ENCODE results near the gene NOL4L.

NOL4L gene

DNA sequence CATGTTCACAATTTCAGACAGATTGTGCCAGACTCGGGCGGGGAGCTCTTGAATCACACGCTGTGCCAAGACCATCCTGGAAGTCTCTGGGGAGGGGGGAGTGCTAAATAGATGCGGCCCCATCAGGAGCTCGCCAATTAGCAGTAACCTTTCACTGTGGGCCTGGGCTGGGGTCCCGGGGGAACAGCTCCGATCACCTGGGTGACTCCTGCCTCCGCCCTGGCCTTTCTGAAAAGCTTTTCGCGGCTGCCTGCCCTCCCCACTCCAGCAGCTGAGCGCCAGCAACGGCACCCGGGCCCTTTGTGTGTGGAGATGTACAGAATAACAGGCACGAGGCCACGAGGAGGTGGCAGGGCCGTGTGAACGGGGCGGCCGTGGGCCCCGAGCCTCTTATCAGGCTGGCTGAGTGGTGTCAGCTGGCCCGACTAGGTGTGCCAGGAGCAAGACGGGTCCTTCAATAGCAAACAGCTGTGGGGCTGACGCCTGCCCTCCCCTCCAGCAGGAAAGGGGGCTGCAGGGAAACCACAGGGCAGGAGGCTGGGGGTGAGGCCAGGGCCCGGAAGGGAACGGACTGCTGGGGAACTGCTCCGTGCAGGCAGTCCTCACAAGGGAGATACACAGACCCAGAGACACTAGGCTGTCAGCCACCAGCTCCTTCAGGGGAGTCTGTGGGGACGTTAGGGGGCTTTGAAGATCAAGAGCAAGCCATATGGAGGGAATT lies 56.8 kb downstream of the NOL4L start:
- DNase-seq (ENCODE audit: low read depth), result no peak
- TF ChIP-seq, protein P1, sequence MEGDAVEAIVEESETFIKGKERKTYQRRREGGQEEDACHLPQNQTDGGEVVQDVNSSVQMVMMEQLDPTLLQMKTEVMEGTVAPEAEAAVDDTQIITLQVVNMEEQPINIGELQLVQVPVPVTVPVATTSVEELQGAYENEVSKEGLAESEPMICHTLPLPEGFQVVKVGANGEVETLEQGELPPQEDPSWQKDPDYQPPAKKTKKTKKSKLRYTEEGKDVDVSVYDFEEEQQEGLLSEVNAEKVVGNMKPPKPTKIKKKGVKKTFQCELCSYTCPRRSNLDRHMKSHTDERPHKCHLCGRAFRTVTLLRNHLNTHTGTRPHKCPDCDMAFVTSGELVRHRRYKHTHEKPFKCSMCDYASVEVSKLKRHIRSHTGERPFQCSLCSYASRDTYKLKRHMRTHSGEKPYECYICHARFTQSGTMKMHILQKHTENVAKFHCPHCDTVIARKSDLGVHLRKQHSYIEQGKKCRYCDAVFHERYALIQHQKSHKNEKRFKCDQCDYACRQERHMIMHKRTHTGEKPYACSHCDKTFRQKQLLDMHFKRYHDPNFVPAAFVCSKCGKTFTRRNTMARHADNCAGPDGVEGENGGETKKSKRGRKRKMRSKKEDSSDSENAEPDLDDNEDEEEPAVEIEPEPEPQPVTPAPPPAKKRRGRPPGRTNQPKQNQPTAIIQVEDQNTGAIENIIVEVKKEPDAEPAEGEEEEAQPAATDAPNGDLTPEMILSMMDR (IDR thresholded peaks at IDR 0.05; ENCODE audit: control insufficient read depth, extremely low read depth, insufficient read depth), result no peak
- H3K4me3 ChIP-seq (ENCODE audit: low read depth, low read length), result no peak overlapping the region

DNA sequence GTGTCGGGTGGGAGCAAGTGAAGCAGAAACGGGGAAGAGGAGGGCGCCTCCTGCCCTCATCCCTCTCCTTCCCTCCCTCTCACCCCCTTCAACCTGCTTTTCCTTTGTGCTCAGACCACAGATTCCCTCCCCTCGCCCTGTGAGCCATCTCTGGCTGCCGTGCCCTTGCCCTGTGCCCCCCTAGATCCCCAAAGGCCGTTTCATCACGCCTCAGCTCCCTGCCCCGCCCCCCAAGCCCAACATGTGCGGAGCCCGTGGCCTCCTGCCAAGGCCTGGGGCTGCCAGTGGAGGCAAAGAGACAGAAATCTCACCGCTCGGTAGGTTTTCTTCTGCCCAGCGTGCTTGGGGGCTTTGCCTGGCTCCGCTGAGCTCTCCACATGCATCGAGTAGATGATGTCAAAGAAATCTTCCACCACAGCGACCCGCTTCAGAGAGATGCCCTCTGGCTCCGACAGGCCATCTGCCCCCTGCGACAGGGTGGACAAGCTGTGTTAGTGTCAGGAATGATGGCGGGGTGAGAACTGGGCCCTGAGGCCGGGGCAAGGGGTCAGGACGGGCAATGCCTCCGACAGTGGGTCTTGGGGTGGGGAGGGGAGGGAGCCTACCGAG lies 57.6 kb downstream of the NOL4L start:
- DNase-seq (ENCODE audit: low read depth), result no peak

DNA sequence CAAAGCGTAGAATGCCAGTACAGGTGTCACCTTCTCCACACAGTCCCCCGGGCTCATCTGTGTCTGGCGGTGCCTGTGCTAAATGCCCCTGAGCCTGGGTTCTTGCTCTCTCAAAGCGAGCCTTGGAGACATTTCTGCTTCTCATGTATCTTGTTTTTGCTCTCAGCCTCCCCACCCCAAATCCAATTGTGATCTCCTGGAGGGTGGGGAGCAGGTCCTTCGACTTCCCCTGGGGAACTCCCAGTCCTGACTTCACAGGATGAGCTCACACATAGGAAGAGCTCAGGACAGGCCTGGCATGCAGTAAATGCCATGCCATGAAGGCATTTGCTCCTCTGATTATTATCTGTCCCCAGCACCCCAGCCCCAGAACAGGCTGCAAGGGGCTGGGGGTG lies 58.1 kb downstream of the NOL4L start:
- DNase-seq (ENCODE audit: low read depth), result no peak
- TF ChIP-seq, protein P1 (IDR thresholded peaks at IDR 0.05; ENCODE audit: control insufficient read depth, extremely low read depth, insufficient read depth), result no peak
- no peak overlapping the region for H3K4me3 ChIP-seq (ENCODE audit: low read depth, low read length)

More for the DNA sequence above, 57.6 kb downstream of the NOL4L start:
- TF ChIP-seq, protein P1 (IDR thresholded peaks at IDR 0.05; ENCODE audit: control insufficient read depth, extremely low read depth, insufficient read depth), result no peak
- no peak overlapping the region for H3K4me3 ChIP-seq (ENCODE audit: low read depth, low read length)

DNA sequence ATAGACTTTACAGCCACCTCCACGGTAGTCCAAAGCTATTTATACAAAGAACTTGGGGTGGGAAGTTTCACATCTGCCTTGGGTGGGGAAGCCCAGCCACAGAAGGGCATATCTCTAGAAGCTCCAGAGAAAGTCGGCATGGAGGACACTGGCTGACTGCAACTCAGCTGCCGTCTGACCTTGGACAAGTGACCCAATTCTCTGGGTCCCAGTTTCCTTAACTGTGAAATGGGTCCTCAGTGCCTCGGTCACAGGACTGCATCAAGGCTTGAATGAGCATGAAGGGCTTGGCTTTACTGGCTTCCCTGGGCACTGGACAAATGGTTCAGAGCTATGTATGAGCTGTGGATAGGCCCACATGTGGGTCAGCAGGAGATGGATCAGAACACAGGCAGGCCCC lies 58.6 kb downstream of the NOL4L start:
- TF ChIP-seq, protein P1 (IDR thresholded peaks at IDR 0.05; ENCODE audit: control insufficient read depth, extremely low read depth, insufficient read depth), result no peak
- no peak overlapping the region for H3K4me3 ChIP-seq (ENCODE audit: low read depth, low read length)
- DNase-seq (ENCODE audit: low read depth), result no peak

DNA sequence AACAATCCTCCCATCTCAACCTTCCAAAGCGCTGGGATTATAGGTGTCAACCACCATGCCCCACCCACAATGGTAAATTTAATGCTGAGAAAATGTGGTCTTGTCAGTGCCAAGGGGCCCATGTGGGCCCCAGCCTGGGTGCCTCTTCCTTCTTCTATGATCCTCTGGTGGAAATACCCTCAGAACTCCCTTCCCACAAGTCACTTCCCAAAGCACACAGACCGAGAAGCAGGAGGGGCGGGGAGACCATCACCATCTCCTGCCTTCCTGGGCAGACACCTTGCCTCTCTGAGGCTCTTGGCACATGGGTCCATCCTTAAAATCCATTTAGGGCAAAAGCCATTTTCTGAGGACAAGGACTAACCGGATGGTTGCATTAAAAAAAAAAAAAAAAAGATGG lies 59.0 kb downstream of the NOL4L start:
- no peak for DNase-seq (ENCODE audit: low read depth)
- TF ChIP-seq, protein P1 (IDR thresholded peaks at IDR 0.05; ENCODE audit: control insufficient read depth, extremely low read depth, insufficient read depth), result no peak
- no peak overlapping the region for H3K4me3 ChIP-seq (ENCODE audit: low read depth, low read length)

DNA sequence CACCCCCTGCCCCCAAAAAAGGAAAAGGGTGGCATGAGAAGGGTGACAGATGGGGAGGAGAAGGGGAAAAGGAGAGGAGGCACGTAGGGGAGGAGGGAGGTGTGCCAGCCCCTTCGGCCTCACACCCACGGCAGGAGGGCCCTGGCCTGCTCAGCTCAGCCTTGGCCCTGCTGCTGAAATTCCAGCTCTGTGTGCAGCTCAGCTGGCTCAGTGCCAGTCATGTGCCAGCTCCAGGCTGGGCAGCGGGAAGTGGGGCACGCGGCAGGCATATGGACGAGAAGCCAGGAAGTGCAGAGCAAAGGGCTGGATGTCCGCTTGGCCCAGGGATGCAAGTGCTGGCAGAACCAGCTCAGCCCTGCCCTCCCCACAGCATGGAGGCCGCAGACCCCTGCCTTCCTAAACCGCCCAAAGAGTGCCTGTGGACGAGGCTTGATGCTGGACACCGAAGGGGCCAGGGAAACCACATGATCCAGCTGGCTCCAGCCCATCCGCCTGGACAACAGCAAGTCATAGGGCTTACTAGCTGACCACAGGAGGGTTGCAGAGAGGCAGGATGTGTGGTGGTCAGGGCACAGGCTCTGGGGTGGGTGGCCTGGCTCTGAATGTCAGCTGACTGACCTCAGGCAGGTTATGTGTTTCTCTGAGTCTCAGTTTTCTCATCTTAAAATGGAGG lies 60.2 kb downstream of the NOL4L start:
- no peak overlapping the region for H3K4me3 ChIP-seq (ENCODE audit: low read depth, low read length)
- TF ChIP-seq, protein P1 (IDR thresholded peaks at IDR 0.05; ENCODE audit: control insufficient read depth, extremely low read depth, insufficient read depth), result no peak
- DNase-seq (ENCODE audit: low read depth), result no peak

All from LNCaP clone FGC (cell line).